ENCODE measurements around the gene WDR4. TPM values are rescaled to one million over a fixed set of nuclear protein-coding genes. Genes with fewer than 3 reads are reported as not detected.

WDR4 gene, protein sequence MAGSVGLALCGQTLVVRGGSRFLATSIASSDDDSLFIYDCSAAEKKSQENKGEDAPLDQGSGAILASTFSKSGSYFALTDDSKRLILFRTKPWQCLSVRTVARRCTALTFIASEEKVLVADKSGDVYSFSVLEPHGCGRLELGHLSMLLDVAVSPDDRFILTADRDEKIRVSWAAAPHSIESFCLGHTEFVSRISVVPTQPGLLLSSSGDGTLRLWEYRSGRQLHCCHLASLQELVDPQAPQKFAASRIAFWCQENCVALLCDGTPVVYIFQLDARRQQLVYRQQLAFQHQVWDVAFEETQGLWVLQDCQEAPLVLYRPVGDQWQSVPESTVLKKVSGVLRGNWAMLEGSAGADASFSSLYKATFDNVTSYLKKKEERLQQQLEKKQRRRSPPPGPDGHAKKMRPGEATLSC
- total RNA-seq (2011; cell fraction: chromatin; rRNA removed; ENCODE audit: low replicate concordance): 107 and 254 TPM in 2 replicates
- 147 and 151 TPM in 2 replicates for total RNA-seq (2011; cell fraction: nucleolus; rRNA removed)
- 105 and 112 TPM in 2 replicates for total RNA-seq (2011; cell fraction: nucleoplasm; rRNA removed)
- total RNA-seq (2014; rRNA removed): 30.2 and 41.6 TPM in 2 replicates
- 21.4 and 29.7 TPM in 2 replicates for total RNA-seq (2014; rRNA removed; fragmentation: Illumina TruSeq; extraction: Trizol)
- 43.4 and 44.3 TPM in 2 replicates for total RNA-seq (2015; rRNA removed; fragmentation: Illumina TruSeq; extraction: Trizol)
- total RNA-seq (2021): 95.3 and 95.4 TPM in 2 replicates
- 32.1 and 32.8 TPM in 2 replicates for polyA plus RNA-seq (2011; rRNA removed)
- polyA plus RNA-seq (2011; cell fraction: cytosol; rRNA removed): 48.9 and 72.1 TPM in 2 replicates
- 84.3 and 132 TPM in 2 replicates for polyA plus RNA-seq (2011; cell fraction: nucleus; rRNA removed)
- polyA plus RNA-seq (2012): 36.0 and 81.8 TPM in 2 replicates
- 48.1 and 59.6 TPM in 2 replicates for polyA plus RNA-seq (2014; fragmentation: Illumina TruSeq; extraction: Trizol)
- polyA plus RNA-seq (2014; fragmentation: Nextera tagmentation; extraction: Ambion mirVana): 10 to 100 TPM in 1 of 2 experiments, 1 to 10 TPM in 1; 5.4 to 26.3 TPM
- 76.3 and 90.2 TPM in 2 replicates for polyA plus RNA-seq (2014; rRNA removed)
- 22.9 and 34.7 TPM in 2 replicates for polyA minus RNA-seq (2011; rRNA and poly(A)+ RNA removed)
- polyA minus RNA-seq (2011; cell fraction: cytosol; rRNA and poly(A)+ RNA removed): 29.9 and 35.5 TPM in 2 replicates
- 51.3 and 54.0 TPM in 2 replicates for polyA minus RNA-seq (2011; cell fraction: nucleus; rRNA and poly(A)+ RNA removed)
- percentile 92 among the genes with signal in this experiment for Bru-seq, nascent RNA
- BruChase-seq, experiment 1, labeled RNA remaining after a 2-hour chase: percentile 89 among the genes with signal in this experiment
- BruChase-seq, experiment 2, labeled RNA remaining after a 6-hour chase: percentile 87 among the genes with signal in this experiment
- long read RNA-seq, experiment 1, transcript WDR4-202 (11 exons, 2,122 nt): minor isoform, 82 of 555 reads
- long read RNA-seq, experiment 1, transcript WDR4-201 (12 exons, 1,471 nt): major isoform, 169 of 555 reads
- long read RNA-seq, experiment 1, partial matches to known transcripts: 107 of 555 reads
- long read RNA-seq, experiment 1, other reads (novel, unspliced or antisense): 194 of 555 reads
- long read RNA-seq, experiment 2, transcript WDR4-201 (12 exons, 1,471 nt): major isoform, 26 of 87 reads
- long read RNA-seq, experiment 2, partial matches to known transcripts: 6 of 87 reads
- long read RNA-seq, experiment 2, other reads (novel, unspliced or antisense): 52 of 87 reads
- long read RNA-seq, experiment 3, transcript WDR4-201 (12 exons, 1,471 nt): major isoform, 50 of 87 reads
- long read RNA-seq, experiment 3, partial matches to known transcripts: 9 of 87 reads
- long read RNA-seq, experiment 3, other reads (novel, unspliced or antisense): 24 of 87 reads

GRCh38 chr21:42878993-42879787 lies at the start of gene WDR4:
Gene WDR4 (minus strand): TSS chr21:42879539. CDS start chr21:42879495, 44 bp downstream.
- FAIRE-seq: peak; percentile 98
- in situ Hi-C loops (cut with MboI): no loop called here
- peak within 1 kb of the TSS; percentile 94 to 98 for H3K9ac ChIP-seq (ENCODE audit: insufficient read depth in 1 of 2, low read depth in 2 of 2, low read length in 2 of 2)
- peaks cover 59% of the 10 kb centered on the region for H3K79me2 ChIP-seq (ENCODE audit: control insufficient read depth, insufficient read depth, low read length)
- intact Hi-C loops (cut with micrococcal nuclease): loop anchor here (5.0 kb wide), 2 partner anchors 43 to 93 kb away; partner anchors contain the start of gene PKNOX1
- peak within 1 kb of the TSS; percentile 76 for H3K4me3 ChIP-seq
- peak; percentile 96 for ATAC-seq
- H3K4me2 ChIP-seq (ENCODE audit: insufficient read depth, low read length): peak within 1 kb of the TSS; percentile 99
- H3K27ac ChIP-seq (ENCODE audit: extremely low read depth, low read depth, low read length): peak within 1 kb of the TSS; percentile 91
- ChIA-PET CTCF (ENCODE audit: low intra/inter-chr PET ratio) (no interaction called here), POLR2A (interaction anchor here (0.5 to 2.9 kb wide), 7 partner anchors 9 to 79 kb away, joined by 3 to 22 read pairs (median 5); partner anchors contain the start of gene NDUFV3)
- no peaks in the 10 kb centered on the region for H4K20me1 ChIP-seq (replicated peaks; ENCODE audit: control insufficient read depth, insufficient read depth, low read length)
- H3K4me1 ChIP-seq (replicated peaks in 1 of 2; ENCODE audit: control insufficient read depth in 2 of 2, insufficient read depth in 2 of 2, low read length in 2 of 2): peaks cover 0 to 11% of the 10 kb centered on the region in 2 experiments; a peak in 2 of 5 replicates
- BruUV-seq (replicated peaks): no TSS peak
- H3K36me3 ChIP-seq (ENCODE audit: control insufficient read depth, insufficient read depth, low read length): peaks cover 41% of the 10 kb centered on the region
- H2AFZ ChIP-seq (ENCODE audit: low read depth, low read length): peak within 1 kb of the TSS; percentile 98
- DNase-seq (ENCODE audit: extremely low read depth in 1 of 4, low spot score in 3 of 4): peak; percentile 99 to 100 (median 100)
- H3K27me3 ChIP-seq (ENCODE audit: control insufficient read depth in 2 of 2, insufficient read depth in 2 of 2, low read length in 2 of 2): no peaks in the 10 kb centered on the region
- no peaks in the 10 kb centered on the region; the same call in 1 of the 2 replicates for H3K9me3 ChIP-seq (replicated peaks; ENCODE audit: control insufficient read depth, insufficient read depth, low read depth, low read length)
- WGBS (ENCODE audit: insufficient coverage, low coverage, missing lambda C conversion rate): 1% methylated on average over 73 of the region's 80 CpGs
- H3K9me1 ChIP-seq (ENCODE audit: control insufficient read depth, insufficient read depth, low read length): no peaks in the 10 kb centered on the region
- peak; percentile 86; the same call in 1 of the 2 replicates for TF ChIP-seq FOXK1 (CRISPR knock-in tag; IDR thresholded peaks at IDR 0.05; ENCODE audit: borderline replicate concordance)
- peak; percentile 67 for TF ChIP-seq CXXC5 (CRISPR knock-in tag; IDR thresholded peaks at IDR 0.05)
- TF ChIP-seq ZNF778 (CRISPR knock-in tag; IDR thresholded peaks at IDR 0.05): no peak
- peak; percentile 98 for TF ChIP-seq ELF1 (tag; IDR thresholded peaks at IDR 0.05)
- TF ChIP-seq YBX1 (IDR thresholded peaks at IDR 0.05): no peak
- peak; percentile 97 for TF ChIP-seq U2AF1 (optimal IDR thresholded peaks at IDR 0.05; ENCODE audit: low read depth, low read length)
- peak; percentile 38 for TF ChIP-seq RBM25 (IDR thresholded peaks at IDR 0.05; ENCODE audit: low read depth, low read length, severe bottlenecking)
- 0 out of 2 replicates have a peak, but pooled peaks have one; percentile 25 for TF ChIP-seq STAT5A (IDR thresholded peaks at IDR 0.05; ENCODE audit: borderline replicate concordance, low read length)
- no peak for TF ChIP-seq KLF10 (CRISPR knock-in tag; IDR thresholded peaks at IDR 0.05)
- TF ChIP-seq NR1H2 (CRISPR knock-in tag; IDR thresholded peaks at IDR 0.05): peak; percentile 91; the same call in 1 of the 2 replicates
- no peak for TF ChIP-seq PURB (CRISPR knock-in tag; IDR thresholded peaks at IDR 0.05; ENCODE audit: low read depth)
- TF ChIP-seq MECOM (CRISPR knock-in tag; IDR thresholded peaks at IDR 0.05): no peak
